Measurements from ENCODE around the gene OPCML. TPM values are rescaled to one million over a fixed set of nuclear protein-coding genes. Genes with fewer than 3 reads are reported as not detected.

Gene OPCML
- total RNA-seq, 4 donors from 2014 or later: not detected

DNA sequence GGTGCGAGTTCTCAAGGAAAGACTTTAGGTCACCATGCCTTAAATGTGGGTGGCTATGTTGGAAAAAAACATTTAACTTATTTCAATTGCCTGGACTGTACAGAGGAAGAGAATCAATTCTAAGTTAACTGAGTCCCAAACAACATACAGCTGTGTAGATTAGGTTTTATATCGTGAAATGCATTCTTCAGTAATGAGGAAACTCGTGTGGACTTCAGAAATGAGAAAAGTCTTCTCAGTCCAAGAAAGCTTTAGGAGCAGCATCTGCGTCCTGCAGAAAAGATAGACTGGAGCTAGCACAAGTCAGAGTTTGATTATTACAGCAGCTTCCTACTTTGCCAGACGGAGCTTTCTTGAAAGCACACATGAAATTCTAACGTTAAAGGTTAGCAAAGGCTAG is 673.0 kb downstream of the OPCML start:
- WGBS, 2 donors (ENCODE audit: low coverage in 1 of 2): 66 to 72% methylated on average over 6 of the region's 6 CpGs
- Histone ChIP-seq H3K4me3 (no peak overlapping the region), H3K36me3 (no peaks in the 10 kb centered on the region), H3K27ac (no peak overlapping the region), H3K27me3 (no peaks in the 10 kb centered on the region), H3K9me3 (no peaks in the 10 kb centered on the region), H3K4me1 (no peaks in the 10 kb centered on the region)
- TF ChIP-seq, protein P1, sequence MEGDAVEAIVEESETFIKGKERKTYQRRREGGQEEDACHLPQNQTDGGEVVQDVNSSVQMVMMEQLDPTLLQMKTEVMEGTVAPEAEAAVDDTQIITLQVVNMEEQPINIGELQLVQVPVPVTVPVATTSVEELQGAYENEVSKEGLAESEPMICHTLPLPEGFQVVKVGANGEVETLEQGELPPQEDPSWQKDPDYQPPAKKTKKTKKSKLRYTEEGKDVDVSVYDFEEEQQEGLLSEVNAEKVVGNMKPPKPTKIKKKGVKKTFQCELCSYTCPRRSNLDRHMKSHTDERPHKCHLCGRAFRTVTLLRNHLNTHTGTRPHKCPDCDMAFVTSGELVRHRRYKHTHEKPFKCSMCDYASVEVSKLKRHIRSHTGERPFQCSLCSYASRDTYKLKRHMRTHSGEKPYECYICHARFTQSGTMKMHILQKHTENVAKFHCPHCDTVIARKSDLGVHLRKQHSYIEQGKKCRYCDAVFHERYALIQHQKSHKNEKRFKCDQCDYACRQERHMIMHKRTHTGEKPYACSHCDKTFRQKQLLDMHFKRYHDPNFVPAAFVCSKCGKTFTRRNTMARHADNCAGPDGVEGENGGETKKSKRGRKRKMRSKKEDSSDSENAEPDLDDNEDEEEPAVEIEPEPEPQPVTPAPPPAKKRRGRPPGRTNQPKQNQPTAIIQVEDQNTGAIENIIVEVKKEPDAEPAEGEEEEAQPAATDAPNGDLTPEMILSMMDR (IDR thresholded peaks at IDR 0.05): no peak
- TF ChIP-seq EP300 (IDR thresholded peaks at IDR 0.05; ENCODE audit: low read depth) (no peak), POLR2A (IDR thresholded peaks at IDR 0.05) (no peak), POLR2AphosphoS5 (IDR thresholded peaks at IDR 0.05) (no peak)
- in situ Hi-C loops (cut with MboI; ENCODE audit: low pct_ligation_motif_present in 1 of 4, low pct_unique_long_range_greater_than_20kb in 1 of 4, low sequenced_read_pairs in 3 of 4): no loop called here
- DNase-seq: no peak
- intact Hi-C loops (cut with DNase I; ENCODE audit: low total_unique reads): no loop called here

DNA sequence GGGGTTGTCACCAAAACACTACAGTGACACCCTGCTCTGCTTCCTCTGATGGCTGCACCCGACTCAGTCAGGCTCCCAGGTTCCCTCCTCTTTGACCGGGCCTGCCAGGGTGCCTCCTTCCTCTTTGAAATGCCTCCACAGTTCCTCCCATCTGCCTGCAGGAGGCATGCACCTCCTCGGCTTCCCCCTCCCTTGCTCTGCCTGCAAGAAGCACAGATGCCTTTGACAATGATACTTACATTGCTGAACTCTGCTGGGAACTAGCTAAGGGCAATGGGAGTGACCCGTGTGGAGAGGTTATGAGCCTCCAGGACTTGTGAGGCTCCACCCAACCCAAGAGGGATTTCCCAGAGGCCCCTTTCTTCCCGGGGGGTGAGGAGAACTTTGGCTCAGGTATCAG is 674.1 kb downstream of the OPCML start:
- no peak overlapping the region for H3K4me3 ChIP-seq
- TF ChIP-seq, protein P1 (IDR thresholded peaks at IDR 0.05): no peak
- no peak for TF ChIP-seq EP300 (IDR thresholded peaks at IDR 0.05; ENCODE audit: low read depth)
- no peak for TF ChIP-seq POLR2AphosphoS5 (IDR thresholded peaks at IDR 0.05)
- TF ChIP-seq POLR2A (IDR thresholded peaks at IDR 0.05): no peak
- no peaks in the 10 kb centered on the region for H3K9me3 ChIP-seq
- H3K27ac ChIP-seq: no peak overlapping the region
- intact Hi-C loops (cut with DNase I; ENCODE audit: low total_unique reads): no loop called here
- DNase-seq: no peak
- WGBS, 2 donors (ENCODE audit: low coverage in 1 of 2): 10% methylated on average over 5 of the region's 5 CpGs; no CpG with 5 or more reads in 1 of the 2 donors
- H3K36me3 ChIP-seq: no peaks in the 10 kb centered on the region
- H3K27me3 ChIP-seq: no peaks in the 10 kb centered on the region
- in situ Hi-C loops (cut with MboI; ENCODE audit: low pct_ligation_motif_present in 1 of 4, low pct_unique_long_range_greater_than_20kb in 1 of 4, low sequenced_read_pairs in 3 of 4): no loop called here
- no peaks in the 10 kb centered on the region for H3K4me1 ChIP-seq

DNA sequence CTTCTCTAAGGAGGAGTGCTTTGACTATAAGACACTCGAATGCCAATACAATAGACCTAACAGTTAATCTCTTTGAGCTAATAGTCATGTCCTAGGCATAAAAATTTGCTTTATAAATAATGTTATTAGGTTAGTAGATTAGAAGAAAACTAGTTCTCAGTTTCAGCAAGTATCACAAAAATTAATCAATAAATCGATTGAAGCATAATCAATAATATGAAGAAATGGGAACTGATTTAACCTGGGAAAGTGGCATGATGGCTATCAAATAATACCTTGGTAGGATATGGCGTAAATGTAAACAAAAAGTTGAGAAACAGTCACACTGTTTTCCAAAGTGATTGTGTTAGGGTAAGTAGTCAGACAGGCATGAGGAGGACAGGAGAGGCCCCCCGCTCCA is 676.3 kb downstream of the OPCML start:
- no peaks in the 10 kb centered on the region for H3K36me3 ChIP-seq
- TF ChIP-seq, protein P1 (IDR thresholded peaks at IDR 0.05): no peak
- TF ChIP-seq EP300 (IDR thresholded peaks at IDR 0.05; ENCODE audit: low read depth) (no peak), POLR2A (IDR thresholded peaks at IDR 0.05) (no peak), POLR2AphosphoS5 (IDR thresholded peaks at IDR 0.05) (no peak)
- in situ Hi-C loops (cut with MboI; ENCODE audit: low pct_ligation_motif_present in 1 of 4, low pct_unique_long_range_greater_than_20kb in 1 of 4, low sequenced_read_pairs in 3 of 4): no loop called here
- no peak overlapping the region for H3K4me3 ChIP-seq
- no peaks in the 10 kb centered on the region for H3K27me3 ChIP-seq
- H3K9me3 ChIP-seq: no peaks in the 10 kb centered on the region
- intact Hi-C loops (cut with DNase I; ENCODE audit: low total_unique reads): no loop called here
- DNase-seq: no peak
- WGBS, 2 donors (ENCODE audit: low coverage in 1 of 2): 78 to 85% methylated on average over 3 to 4 of the region's 4 CpGs
- no peak overlapping the region for H3K27ac ChIP-seq
- no peaks in the 10 kb centered on the region for H3K4me1 ChIP-seq

DNA sequence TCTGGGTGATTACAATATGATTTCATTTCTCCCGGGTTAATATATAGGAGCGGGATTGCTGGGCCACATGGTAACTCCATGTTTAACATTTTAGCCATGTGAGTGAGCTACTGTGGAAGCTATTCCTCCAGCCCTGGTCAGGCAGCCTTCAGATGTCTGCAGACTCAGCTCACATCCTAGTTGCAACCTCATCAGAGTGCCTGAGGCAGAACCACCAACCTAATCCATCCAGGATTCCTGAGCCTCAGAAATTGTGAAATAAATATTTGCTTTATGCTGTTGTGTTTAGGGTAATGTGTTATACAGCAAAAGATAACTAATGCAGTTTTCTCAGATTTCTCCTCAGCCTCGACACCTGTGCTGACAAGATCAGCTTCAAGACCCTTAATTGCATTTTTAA is 676.8 kb downstream of the OPCML start:
- H3K27me3 ChIP-seq: no peaks in the 10 kb centered on the region
- H3K27ac ChIP-seq: no peak overlapping the region
- H3K4me3 ChIP-seq: no peak overlapping the region
- 77 to 91% methylated on average over 3 of the region's 3 CpGs for WGBS, 2 donors (ENCODE audit: low coverage in 1 of 2)
- H3K4me1 ChIP-seq: no peaks in the 10 kb centered on the region
- H3K9me3 ChIP-seq: no peaks in the 10 kb centered on the region
- H3K36me3 ChIP-seq: no peaks in the 10 kb centered on the region
- DNase-seq: no peak
- TF ChIP-seq, protein P1 (IDR thresholded peaks at IDR 0.05): no peak
- TF ChIP-seq POLR2A (IDR thresholded peaks at IDR 0.05): no peak
- no peak for TF ChIP-seq POLR2AphosphoS5 (IDR thresholded peaks at IDR 0.05)
- TF ChIP-seq EP300 (IDR thresholded peaks at IDR 0.05; ENCODE audit: low read depth): no peak
- in situ Hi-C loops (cut with MboI; ENCODE audit: low pct_ligation_motif_present in 1 of 4, low pct_unique_long_range_greater_than_20kb in 1 of 4, low sequenced_read_pairs in 3 of 4) (no loop called here), intact Hi-C loops (cut with DNase I; ENCODE audit: low total_unique reads) (no loop called here)

Measured in transverse colon (tissue), 4 donors.